GM18499 (cell line): ENCODE data around the gene PCSK7.

Experiments
- ATAC-seq: cut with Tn5 transposase; IDR thresholded peaks from one replicate; pipeline ENCODE4 v1.9.1; 2021; ENCODE audit warnings: moderate number of reproducible peaks; ENCODE audit not compliant: insufficient read depth, unreplicated experiment

PCSK7 gene

GRCh38 chr11:117171007-117171403 is 60.9 kb downstream of the PCSK7 start:
- ATAC-seq = no peak

- no peak for ATAC-seq
Observed at GRCh38 chr11:117170210-117170609, 61.7 kb downstream of the PCSK7 start.

- ATAC-seq = no peak
Observed at GRCh38 chr11:117169736-117170135, 62.1 kb downstream of the PCSK7 start.

GRCh38 chr11:117166491-117166890 is 65.4 kb downstream of the PCSK7 start:
- ATAC-seq = no peak

- no peak for ATAC-seq
Observed at GRCh38 chr11:117160826-117161225, 71.0 kb downstream of the PCSK7 start.

- no peak for ATAC-seq
Observed at GRCh38 chr11:117159892-117160291, 72.0 kb downstream of the PCSK7 start.

GRCh38 chr11:117157507-117157906 is 74.4 kb downstream of the PCSK7 start:
- no peak for ATAC-seq

GRCh38 chr11:117154468-117154867 is 77.4 kb downstream of the PCSK7 start:
- ATAC-seq = no peak
